Measurements from ENCODE around the gene AJAP1.

GRCh38 chr1:4752059-4752458 is 97.7 kb downstream of the AJAP1 start:
- no peak for TF ChIP-seq ZNF366 (tag by site-specific recombination; conservative IDR thresholded peaks at IDR 0.05)
- no peak for TF ChIP-seq ZSCAN16 (tag by site-specific recombination; IDR thresholded peaks at IDR 0.05)
- no peak for TF ChIP-seq KLF16 (tag by site-specific recombination; IDR thresholded peaks at IDR 0.05)
- no peak for TF ChIP-seq MEIS1 (CRISPR knock-in tag; IDR thresholded peaks at IDR 0.05; ENCODE audit: borderline replicate concordance)
- no peak for TF ChIP-seq ZNF785 (tag by site-specific recombination; IDR thresholded peaks at IDR 0.05)
- no peak for TF ChIP-seq PRDM10 (tag by site-specific recombination; IDR thresholded peaks at IDR 0.05)
- TF ChIP-seq YY1 (tag by site-specific recombination; IDR thresholded peaks at IDR 0.05), result no peak
- TF ChIP-seq ZNF248 (tag by site-specific recombination; IDR thresholded peaks at IDR 0.05), result no peak
- no peak for TF ChIP-seq HOXA7 (CRISPR knock-in tag; IDR thresholded peaks at IDR 0.05; ENCODE audit: borderline replicate concordance)
- TF ChIP-seq ZNF239 (tag by site-specific recombination; IDR thresholded peaks at IDR 0.05), result no peak
- TF ChIP-seq ZNF558 (tag by site-specific recombination; IDR thresholded peaks at IDR 0.05), result no peak
- TF ChIP-seq ZSCAN4 (tag by site-specific recombination; IDR thresholded peaks at IDR 0.05), result no peak
- no peak for TF ChIP-seq INSM2 (tag by site-specific recombination; IDR thresholded peaks at IDR 0.05)
